Measurements from ENCODE around the gene CCDC154.
"Not testable (repeated sequence)": the region's sequence is repeated elsewhere in the genome, so short reads cannot be mapped to it uniquely, and the experiment has no call there.

Gene CCDC154, protein sequence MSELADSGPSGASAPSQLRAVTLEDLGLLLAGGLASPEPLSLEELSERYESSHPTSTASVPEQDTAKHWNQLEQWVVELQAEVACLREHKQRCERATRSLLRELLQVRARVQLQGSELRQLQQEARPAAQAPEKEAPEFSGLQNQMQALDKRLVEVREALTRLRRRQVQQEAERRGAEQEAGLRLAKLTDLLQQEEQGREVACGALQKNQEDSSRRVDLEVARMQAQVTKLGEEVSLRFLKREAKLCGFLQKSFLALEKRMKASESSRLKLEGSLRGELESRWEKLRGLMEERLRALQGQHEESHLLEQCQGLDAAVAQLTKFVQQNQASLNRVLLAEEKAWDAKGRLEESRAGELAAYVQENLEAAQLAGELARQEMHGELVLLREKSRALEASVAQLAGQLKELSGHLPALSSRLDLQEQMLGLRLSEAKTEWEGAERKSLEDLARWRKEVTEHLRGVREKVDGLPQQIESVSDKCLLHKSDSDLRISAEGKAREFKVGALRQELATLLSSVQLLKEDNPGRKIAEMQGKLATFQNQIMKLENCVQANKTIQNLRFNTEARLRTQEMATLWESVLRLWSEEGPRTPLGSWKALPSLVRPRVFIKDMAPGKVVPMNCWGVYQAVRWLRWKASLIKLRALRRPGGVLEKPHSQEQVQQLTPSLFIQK

DNA sequence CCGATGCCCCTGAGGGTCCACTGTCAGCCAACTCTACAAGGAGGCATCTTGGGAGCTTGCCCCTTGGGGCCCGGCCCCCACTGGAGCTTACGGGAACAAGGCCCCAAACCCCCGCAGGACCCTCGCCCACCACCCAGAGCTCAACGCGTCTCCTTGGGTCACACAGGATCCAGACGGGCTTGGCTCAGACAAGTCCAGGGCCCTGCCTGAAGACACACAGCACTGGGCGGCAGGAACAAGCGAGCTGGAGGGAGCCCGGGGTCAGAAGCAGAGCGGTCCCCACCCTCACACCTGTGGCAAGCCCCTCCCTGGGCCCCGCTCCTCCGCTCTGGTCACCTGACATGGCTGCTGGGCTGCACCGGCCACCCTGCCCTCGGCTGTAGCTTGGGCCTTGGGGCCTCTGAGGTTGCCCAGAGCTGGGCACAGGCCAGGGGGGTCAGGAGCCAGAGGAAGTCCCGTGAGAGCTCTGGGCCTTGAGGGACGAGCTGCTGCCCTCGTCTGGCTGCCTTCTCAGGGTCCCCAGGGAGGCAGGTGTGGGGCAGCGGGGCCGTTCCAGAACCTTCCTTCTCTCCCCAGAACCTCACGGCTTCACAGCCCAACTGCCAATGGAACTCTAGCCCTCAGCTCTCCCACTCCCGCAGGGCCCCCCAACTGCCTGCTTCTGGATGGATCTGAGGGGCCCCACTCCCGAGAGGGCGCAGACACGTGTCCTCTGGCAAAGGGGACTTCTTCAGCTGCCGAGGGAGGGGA lies at the start of gene CCDC154:
TSS of gene CCDC154 (minus strand) at position 577 of the 750 bp plus-strand sequence. CDS start at position 343, 234 bp downstream.
- DNase-seq = no peak

DNA sequence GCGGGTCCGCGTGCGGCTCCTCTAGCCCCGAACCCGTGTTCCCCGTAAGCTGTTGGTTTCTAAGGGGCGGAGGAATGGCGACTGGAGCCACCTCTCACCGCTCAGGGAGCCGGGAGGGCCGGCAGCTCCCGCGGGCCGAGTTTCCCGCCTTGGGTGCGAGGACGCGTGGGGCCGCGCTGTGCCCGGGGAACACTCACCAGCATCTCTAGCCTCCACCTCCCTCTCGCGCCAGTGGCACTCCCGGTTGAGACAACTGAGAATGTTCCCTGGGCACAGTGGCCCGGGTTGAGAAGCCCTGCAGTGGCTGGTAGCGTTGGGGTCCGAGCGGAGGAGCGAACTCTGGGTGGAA lies 49.4 kb upstream of the CCDC154 start:
- no peak for DNase-seq

DNA sequence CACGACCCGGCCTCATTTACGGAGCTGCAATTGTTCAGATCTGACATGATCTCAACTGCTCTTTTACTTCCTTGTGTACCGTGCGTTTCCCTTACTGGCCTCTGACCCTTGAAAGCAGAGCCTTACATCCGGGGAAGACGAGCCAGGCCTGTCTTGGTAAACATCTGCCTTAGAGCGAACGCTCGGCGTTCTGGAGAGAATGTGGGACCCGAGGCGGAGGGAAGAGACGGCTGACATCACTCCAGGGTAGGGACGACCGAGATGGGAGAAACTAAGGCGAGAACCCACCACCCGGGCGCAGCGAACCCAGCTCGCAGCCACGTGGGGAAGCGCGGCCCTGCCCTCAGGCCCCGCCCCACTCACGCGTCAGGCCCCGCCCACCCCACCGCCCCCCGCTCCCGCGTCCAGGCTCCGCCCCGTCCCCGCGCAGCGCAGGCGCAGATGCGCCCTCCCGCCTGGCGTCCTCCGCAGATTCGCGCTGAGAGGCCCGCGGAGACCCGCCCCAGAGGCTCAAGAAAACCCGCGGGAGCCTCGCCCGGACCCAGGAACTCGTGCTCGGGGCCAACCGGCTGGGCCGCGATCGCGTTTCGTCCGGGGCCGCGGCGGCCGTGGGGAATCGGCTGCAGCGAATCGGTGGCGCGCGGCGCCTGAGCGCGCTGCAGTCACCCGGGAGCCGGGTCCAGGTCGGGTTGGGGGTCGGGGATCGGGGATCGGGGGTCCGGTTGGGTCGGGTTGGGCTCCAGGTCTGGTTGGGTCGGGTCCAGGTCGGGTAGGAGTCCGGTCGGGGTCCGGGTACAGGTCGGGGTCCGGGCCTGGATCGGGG lies 48.8 kb upstream of the CCDC154 start, which contains the start of gene TELO2:
TSS of gene TELO2 (plus strand) at position 438 of the 823 bp plus-strand sequence. CDS start 922 bp downstream, outside the sequence.
- DNase-seq = peak; percentile 4

DNA sequence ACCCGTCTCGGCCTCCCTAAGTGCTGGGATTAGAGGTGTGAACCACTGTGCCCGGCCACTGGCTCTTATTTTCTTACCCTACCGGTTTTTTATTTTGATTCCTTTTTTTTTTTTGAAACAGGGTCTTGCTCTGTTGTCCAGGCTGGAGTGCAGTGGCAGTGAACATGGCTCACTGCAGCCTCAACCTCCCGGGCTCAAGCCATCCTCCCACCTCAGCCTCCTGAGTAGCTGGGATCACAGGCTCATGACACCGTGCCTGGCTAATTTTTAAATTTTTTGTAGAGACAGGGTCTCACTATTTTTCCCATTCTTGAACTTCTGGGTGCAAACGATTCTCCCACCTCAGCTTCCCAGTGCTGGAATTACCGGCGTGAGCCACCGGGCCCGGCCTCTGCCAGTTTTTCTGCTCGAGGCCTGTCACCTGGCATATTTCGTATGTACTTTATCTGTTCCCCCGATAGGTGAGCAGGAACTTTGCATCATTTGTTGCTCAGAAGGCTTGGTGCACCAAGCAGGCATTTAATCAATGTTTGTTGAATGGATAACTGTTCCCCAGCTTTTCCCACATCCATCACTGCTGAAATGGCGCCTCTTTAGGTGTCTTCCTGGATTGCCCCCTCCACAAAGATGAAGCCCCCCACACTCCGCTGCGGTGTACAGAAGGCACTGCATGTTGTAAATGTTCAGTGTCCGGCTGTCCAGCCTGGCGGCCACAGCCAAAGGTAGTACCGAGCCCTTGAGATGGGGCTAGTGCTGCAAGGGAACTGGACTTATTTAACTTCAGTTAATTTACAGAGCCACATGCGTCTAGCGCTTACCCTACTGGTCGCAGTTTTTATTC lies 47.9 kb upstream of the CCDC154 start:
- no peak for DNase-seq

- DNase-seq = no peak
Observed at GRCh38 chr16:1491327-1491726, 47.0 kb upstream of the CCDC154 start.

- DNase-seq = no peak
Observed at GRCh38 chr16:1489077-1489476, 44.7 kb upstream of the CCDC154 start.

DNA sequence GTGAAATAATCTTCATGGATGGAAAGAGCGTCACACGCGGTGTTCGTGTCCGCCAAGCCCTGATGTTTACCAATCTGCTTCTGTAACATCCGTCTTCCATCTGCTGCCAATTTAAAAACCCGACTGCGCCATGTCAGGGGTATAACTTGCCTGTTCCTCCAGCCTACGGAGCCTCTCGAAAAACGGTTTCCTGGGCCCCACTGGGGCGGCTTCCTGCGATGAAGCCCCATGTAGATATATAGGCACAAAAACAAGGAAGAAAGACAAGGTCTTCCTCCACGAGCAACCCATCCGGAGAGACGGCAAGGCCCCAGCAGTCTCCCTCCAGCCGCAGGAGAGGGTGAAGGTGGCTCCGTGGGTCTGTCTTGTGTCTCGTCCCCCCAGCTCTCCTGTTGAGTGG lies 44.3 kb upstream of the CCDC154 start, which contains the start of gene PTX4:
TSS of gene PTX4 (minus strand) at position 326 of the 400 bp plus-strand sequence. CDS start at position 291, 35 bp downstream.
- DNase-seq = no peak

- no peak for DNase-seq
Observed at GRCh38 chr16:1488054-1488601, 43.8 kb upstream of the CCDC154 start.

DNA sequence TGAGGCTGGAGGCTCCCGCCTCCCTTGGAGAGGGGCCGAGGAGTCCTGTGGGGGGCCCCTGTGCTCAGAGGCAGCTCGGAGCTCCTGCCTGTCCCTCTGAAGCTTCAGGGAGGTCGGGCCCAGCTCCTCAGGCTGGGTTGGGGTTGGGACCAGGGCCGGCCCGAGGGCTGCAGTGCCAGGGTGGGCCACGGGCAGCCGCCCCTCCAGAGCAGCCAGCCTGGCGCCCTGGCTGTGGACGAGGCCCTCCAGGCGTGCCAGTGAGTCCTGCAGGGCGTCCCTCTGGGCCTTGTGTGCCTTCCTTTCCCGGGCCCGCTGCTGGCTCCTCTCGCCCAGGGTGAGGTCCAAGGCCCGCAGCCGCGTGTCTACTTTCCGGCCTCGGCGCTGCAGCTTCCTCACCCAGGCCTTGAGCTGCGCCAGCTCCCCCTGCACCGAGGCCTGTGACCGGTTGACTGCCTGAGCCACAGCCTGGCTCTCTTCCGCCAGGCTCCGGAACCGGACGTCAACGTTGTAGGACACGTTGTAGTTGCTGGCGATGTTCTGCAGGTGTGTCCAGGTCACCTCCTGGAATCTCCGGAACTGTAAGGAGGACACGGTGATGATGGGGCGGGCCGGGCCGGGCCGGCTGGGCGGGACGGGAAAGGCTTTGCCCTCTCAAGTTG lies 43.2 kb upstream of the CCDC154 start:
- DNase-seq = no peak

GRCh38 chr16:1486551-1487390 lies 42.4 kb upstream of the CCDC154 start:
- no peak for DNase-seq

DNA sequence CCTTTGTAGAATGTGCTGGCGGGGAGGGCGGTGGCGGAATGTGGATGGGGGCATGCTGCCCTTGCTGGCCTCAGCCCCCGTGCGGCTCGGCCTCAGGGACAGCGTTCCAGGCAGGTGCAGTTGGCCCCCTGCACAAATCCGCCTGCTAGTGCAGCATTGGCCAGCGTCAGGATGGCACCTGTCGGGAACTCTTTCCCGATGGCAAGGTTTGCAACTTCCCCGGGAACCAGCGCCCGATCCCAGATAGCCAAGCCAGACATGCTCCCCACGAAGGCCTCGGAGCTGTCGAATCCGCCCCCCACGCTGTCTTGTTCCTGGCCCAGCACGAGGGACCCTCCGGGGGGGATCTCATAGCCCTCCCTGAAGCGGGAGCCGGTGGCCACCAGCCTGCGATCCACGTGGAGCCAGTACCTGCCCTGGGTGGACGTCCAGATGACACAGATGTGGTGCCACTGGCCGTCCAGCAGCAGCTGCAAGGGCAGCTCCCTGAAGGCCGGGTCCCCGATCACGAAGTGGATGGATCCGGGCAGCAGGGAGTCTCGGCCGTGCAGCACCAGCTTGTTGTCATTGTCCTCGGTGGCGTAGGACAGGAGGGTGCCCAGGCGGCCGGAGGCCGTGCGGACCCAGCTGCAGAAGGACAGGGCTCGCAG lies 41.6 kb upstream of the CCDC154 start:
- no peak for DNase-seq

- no peak for DNase-seq
Observed at GRCh38 chr16:1481906-1482835, 37.8 kb upstream of the CCDC154 start.

GRCh38 chr16:1478937-1479336 lies 34.6 kb upstream of the CCDC154 start:
- not testable (repeated sequence) for DNase-seq

GRCh38 chr16:1477033-1477432 lies 32.7 kb upstream of the CCDC154 start:
- no peak for DNase-seq

DNA sequence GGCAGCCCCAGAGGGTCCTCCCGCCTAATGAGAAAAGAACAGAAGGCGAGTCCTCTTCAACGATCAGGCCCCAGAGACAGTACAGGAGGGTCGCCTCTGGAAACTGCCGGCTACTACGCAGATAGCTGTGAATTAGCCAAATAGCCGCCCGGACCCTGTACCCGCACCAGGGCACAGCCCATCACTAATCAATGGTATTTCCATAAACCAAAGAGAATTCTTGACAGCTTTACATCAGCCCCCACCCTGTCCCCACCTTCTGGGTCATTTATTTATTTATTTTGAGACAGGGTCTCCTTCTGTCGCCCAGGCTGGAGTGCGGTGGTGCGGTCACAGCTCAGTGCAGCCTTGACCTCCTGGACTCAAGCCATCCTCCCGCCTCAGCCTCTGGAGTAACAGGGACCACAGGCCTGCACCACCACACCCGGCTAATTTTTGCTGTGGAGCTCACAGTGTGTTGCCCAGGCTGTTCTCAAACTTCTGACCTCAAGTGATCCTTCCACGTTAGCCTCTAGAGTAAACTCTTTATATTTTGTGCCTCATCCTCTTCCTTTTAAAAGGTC lies 31.3 kb upstream of the CCDC154 start:
- no peak for DNase-seq

- peak; percentile 30 for DNase-seq
Observed at GRCh38 chr16:1474796-1475551, 30.6 kb upstream of the CCDC154 start, which contains the start of gene CLCN7. CLCN7 (minus strand) TSS chr16:1475028; CDS start chr16:1474974, 54 bp downstream.

Data from NCI-H526 treated with DMSO at 0.1 percent for 48 hours (cell line).